NB4 (cell line): ENCODE measurements around the gene TSKU.

ENCODE experiments used
- MAX ChIP-seq: IDR thresholded peaks from 2 replicates; pipeline ENCODE4 v1.6.1; 2011; ENCODE audit warnings: low read depth, low read length
- MYC ChIP-seq: IDR thresholded peaks from 2 replicates; pipeline ENCODE4 v1.6.1; 2011; ENCODE audit warnings: low read depth, low read length
- POLR2A ChIP-seq: IDR thresholded peaks from 2 replicates; pipeline ENCODE4 v1.6.1; 2011; ENCODE audit warnings: mild to moderate bottlenecking; ENCODE audit not compliant: insufficient read length; ENCODE audit errors: extremely low read depth
- TF ChIP-seq, protein P1 (sequence below): IDR thresholded peaks from one replicate; pipeline ENCODE4 v1.5.1; 2012; ENCODE audit warnings: low read depth, low read length

DNA sequence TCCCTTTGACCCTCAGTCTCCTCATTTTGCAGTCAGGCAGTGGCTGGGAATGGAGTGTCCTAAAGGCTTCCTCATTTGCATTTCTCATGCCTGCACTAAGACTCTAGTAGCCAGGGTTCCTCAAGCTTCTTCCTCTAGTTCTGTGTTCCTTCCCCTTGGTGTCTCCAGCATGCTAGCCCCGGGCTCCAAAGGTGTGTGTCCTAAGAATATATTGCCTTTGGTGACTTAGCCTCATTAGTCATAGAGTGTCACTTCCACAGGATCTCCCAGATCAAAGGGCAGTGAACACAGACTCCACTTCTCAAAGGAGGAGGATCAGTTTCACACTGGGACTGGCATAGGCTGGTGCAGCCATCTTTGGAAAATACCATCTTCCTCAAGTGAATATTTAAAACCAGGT lies 56.2 kb downstream of the TSKU start:
- TF ChIP-seq, protein P1, sequence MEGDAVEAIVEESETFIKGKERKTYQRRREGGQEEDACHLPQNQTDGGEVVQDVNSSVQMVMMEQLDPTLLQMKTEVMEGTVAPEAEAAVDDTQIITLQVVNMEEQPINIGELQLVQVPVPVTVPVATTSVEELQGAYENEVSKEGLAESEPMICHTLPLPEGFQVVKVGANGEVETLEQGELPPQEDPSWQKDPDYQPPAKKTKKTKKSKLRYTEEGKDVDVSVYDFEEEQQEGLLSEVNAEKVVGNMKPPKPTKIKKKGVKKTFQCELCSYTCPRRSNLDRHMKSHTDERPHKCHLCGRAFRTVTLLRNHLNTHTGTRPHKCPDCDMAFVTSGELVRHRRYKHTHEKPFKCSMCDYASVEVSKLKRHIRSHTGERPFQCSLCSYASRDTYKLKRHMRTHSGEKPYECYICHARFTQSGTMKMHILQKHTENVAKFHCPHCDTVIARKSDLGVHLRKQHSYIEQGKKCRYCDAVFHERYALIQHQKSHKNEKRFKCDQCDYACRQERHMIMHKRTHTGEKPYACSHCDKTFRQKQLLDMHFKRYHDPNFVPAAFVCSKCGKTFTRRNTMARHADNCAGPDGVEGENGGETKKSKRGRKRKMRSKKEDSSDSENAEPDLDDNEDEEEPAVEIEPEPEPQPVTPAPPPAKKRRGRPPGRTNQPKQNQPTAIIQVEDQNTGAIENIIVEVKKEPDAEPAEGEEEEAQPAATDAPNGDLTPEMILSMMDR, result no peak
- no peak for TF ChIP-seq POLR2A
- no peak for TF ChIP-seq MYC
- no peak for TF ChIP-seq MAX
